ENCODE measurements around the gene IKBKE. TPM values are rescaled to one million over a fixed set of nuclear protein-coding genes. Genes with fewer than 3 reads are reported as not detected.

Gene IKBKE
- total RNA-seq, 1 experiment from 2014 or later: 6.6 TPM

DNA sequence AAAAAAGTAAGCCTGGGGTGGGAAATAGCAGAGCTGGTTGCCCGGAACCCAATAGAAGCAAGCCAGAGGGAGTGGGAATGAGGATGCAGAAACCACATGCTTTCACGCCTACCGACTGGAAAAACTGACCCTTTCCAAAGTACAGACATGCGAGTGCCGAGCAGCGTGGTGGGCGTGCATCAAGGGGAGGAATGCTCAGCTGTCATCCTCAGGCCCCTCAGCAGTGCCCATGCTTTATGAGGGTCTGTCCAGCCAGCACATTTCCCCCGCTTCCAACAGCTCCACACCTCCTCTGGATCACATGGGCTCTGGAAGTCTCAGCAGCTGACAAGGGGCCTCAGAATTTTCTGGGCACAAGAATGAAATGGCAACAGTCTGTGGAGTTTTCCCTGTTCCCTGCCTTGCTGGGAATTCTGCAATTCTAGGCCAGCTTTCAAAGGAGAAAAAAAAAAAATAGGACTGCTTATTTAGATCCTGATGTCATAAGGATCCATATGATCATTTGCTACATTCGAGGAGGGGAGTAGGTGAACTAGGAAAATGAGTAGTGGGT is 19.1 kb upstream of the IKBKE start:
- H3K4me2 ChIP-seq (ENCODE audit: insufficient read depth, insufficient read length, low read length): no peak overlapping the region
- Mint-ChIP-seq H3K36me3 (ENCODE audit: insufficient read depth in 1 of 3, low read depth in 3 of 3) (peaks cover 19 to 57% (median 47%) of the 10 kb centered on the region in 3 experiments; a peak in 6 of 7 replicates), H3K27me3 (ENCODE audit: low read depth) (no peaks in the 10 kb centered on the region), H3K4me3 (no peak overlapping the region), H3K27ac (no peak overlapping the region; a peak in 1 of 7 replicates), H3K4me1 (peaks cover 8 to 28% of the 10 kb centered on the region in 2 experiments), H3K9me3 (no peaks in the 10 kb centered on the region)
- H2AK5ac ChIP-seq (ENCODE audit: insufficient read length, low read length): no peak overlapping the region
- no peak overlapping the region for H3K9ac ChIP-seq (ENCODE audit: extremely low read depth, insufficient read length, low read length)
- H3T11ph ChIP-seq (ENCODE audit: low read length): no peak overlapping the region
- no peaks in the 10 kb centered on the region for H3K23me2 ChIP-seq (ENCODE audit: insufficient read length, low read depth, low read length, poor library complexity, severe bottlenecking)
- WGBS (ENCODE audit: extremely low coverage, insufficient read length, low lambda C conversion rate): no CpG with 5 or more reads among the region's 9 CpGs
- no peak overlapping the region for H4K5ac ChIP-seq (ENCODE audit: insufficient read length, low read depth, low read length)
- no peak for TF ChIP-seq CTCF (conservative IDR thresholded peaks at IDR 0.05)
- no peaks in the 10 kb centered on the region for H3K4me1 ChIP-seq (ENCODE audit: insufficient read depth, low read length)
- no peak overlapping the region for H3K27ac ChIP-seq (ENCODE audit: insufficient read length, low read depth, low read length)
- H3K79me1 ChIP-seq (ENCODE audit: insufficient read depth, low read depth, low read length, poor library complexity, severe bottlenecking): no peaks in the 10 kb centered on the region
- no peak overlapping the region for H3K56ac ChIP-seq (ENCODE audit: insufficient read length, low read depth, low read length)
- H3K18ac ChIP-seq (ENCODE audit: insufficient read length, low read depth, low read length): no peak overlapping the region
- H3K79me2 ChIP-seq (ENCODE audit: insufficient read depth, low read length): no peaks in the 10 kb centered on the region
- no peak overlapping the region for H4K8ac ChIP-seq (replicated peaks; ENCODE audit: insufficient read length, low read depth, low read length)
- H2AFZ ChIP-seq (ENCODE audit: low read length): no peak overlapping the region
- H2BK5ac ChIP-seq (ENCODE audit: insufficient read length, low read length): no peak overlapping the region
- H3K14ac ChIP-seq (ENCODE audit: insufficient read depth, low read length): no peak overlapping the region
- H2BK20ac ChIP-seq (ENCODE audit: low read depth, low read length, poor library complexity, severe bottlenecking): no peak overlapping the region
- H2BK12ac ChIP-seq (ENCODE audit: insufficient read length, low read depth, low read length): no peak overlapping the region
- no peak overlapping the region for H3K4ac ChIP-seq (ENCODE audit: low read depth, low read length)
- H4K20me1 ChIP-seq (ENCODE audit: control insufficient read depth, insufficient read depth, insufficient read length): no peaks in the 10 kb centered on the region
- H4K91ac ChIP-seq (ENCODE audit: insufficient read length, low read depth, low read length): no peak overlapping the region
- no peak overlapping the region for H3K23ac ChIP-seq (ENCODE audit: insufficient read length, low read depth, low read length)
- H3K9me3 ChIP-seq (ENCODE audit: control insufficient read depth, low read depth, low read length): no peaks in the 10 kb centered on the region
- H2BK120ac ChIP-seq (ENCODE audit: low read depth, low read length, poor library complexity, severe bottlenecking): no peak overlapping the region
- no peaks in the 10 kb centered on the region for H3K27me3 ChIP-seq (ENCODE audit: insufficient read depth, low read length)
- H2BK15ac ChIP-seq (ENCODE audit: low read depth, low read length): no peak overlapping the region
- DNase-seq: no peak

Data from H9 (cell line).